GM18870 (cell line): Measurements from ENCODE around the gene HEXIM1.

ENCODE experiments used
- ATAC-seq: cut with Tn5 transposase; IDR thresholded peaks from one replicate; pipeline ENCODE4 v1.9.1; 2021; ENCODE audit warnings: moderate library complexity; ENCODE audit not compliant: unreplicated experiment

HEXIM1 gene

DNA sequence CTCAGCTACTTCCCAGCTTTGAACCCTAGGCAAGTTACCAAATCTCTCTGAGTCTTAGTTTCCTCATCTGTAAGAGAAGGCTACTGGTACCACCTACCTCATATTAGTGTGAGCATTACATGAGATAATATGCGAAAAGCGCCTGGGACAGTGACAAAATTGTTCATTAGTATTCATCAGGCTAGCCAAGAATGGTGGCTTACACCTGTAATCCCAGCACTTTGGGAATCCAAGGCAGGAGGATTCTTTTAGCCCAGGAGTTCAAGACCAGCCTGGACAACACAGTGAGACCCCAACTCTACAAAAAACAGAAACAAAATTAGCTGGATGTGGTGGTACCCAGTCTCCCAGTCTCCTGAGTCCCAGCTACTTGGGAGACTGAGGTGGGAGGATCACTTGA, 19.3 kb upstream of the HEXIM1 start:
- ATAC-seq = no peak

DNA sequence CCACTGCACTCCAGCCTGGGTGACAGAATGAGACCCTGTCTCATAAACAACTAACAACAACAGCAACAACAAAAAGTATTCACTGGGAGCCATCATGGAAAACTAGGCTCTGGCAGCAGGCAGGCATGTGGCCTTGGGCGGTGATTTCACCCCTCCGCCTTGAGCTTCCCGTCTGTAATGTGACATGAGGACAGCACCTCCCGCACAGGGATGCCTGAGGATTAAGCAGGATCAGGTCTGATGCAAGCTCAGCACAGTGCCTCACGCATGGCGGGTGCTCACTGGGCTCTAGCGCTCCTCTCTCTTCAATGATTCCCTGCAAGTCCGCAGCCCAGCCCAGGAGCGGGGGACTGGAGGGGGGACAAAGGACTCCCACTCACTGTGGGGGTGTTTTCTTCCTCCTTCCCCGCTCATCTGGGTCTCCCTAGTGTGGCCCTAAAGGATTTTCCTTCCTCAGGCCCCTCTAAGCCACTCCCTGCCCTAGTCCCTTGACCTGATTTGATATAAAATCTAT, 18.8 kb upstream of the HEXIM1 start:
- no peak for ATAC-seq

DNA sequence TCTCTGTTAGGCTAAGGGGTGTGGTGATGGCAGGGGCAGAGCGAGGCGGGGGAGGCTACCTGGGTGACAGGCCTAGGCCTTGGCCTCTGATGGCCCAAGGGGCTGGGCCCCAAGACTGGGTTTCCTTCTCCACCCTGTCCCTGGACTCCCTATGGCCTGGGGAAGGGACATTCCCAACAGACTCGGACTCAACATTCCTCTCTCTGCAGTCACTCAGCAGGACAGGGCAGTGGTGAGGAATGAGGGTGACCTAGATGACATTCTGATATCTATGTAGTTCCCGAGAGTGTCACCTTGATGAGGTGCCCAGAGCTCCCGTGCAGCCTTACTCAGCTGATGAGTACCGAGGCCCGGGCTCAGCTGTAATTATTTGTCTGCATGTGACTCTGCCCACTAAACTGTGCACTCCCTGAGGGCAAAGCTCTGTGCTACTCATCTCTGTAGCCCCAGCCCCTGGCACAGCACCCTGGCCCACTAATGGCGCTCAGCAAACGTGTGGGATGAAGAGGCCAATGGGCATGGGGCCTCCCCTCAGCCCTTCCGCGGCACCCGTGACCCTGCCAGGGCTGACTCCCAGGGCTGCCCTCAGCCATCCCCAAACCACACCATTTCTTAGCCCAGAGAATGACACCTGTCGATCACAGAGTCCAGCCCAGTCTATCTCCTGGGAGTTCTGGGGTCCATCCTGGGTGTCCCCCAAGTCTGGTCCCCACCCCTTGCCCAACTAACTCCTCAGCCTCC, 18.2 kb upstream of the HEXIM1 start:
- ATAC-seq = no peak

DNA sequence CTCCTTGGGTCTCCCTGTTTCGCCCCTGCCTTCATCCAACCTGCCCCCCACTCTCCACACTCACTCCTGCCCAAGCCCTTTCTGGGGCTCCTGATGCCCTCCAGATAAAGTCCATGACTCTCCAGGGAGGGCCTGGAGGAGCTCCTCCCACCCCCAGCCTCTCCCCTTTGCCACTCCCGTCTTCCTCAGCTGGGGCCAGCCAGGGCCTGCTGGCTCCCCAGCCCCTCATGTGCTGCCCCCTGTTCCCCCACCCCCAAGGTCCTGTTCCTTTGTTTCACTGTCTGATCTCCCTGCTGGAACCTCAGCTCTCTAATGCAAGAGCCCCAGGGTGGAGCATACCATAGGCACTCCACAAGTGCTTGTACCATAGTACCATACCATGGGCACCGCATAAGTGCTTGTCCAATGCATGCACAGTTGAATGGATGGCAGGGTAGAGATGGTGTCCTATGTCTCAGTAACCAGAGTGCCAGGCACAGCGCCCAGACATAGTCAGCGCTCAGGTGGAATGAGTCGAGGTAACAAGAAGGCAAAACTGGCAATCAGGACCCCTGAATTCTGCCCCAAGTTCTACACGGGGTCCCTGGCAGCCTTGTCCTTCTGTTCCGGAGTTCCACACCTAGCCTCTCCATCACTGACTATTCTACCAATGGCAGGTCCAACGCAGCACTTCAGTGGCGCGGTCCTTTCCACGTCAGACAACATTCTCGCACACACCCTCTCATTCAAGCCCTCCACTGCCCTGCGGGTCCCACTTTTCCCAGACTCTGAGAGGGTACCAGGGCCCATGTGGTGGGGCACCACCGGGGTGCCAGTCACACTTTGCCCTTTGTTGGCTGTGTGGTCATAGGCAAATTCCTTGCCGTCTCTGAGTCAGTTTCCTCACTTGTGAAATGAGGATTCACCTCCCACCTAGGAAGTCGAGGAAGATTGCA, 17.3 kb upstream of the HEXIM1 start:
- no peak for ATAC-seq

DNA sequence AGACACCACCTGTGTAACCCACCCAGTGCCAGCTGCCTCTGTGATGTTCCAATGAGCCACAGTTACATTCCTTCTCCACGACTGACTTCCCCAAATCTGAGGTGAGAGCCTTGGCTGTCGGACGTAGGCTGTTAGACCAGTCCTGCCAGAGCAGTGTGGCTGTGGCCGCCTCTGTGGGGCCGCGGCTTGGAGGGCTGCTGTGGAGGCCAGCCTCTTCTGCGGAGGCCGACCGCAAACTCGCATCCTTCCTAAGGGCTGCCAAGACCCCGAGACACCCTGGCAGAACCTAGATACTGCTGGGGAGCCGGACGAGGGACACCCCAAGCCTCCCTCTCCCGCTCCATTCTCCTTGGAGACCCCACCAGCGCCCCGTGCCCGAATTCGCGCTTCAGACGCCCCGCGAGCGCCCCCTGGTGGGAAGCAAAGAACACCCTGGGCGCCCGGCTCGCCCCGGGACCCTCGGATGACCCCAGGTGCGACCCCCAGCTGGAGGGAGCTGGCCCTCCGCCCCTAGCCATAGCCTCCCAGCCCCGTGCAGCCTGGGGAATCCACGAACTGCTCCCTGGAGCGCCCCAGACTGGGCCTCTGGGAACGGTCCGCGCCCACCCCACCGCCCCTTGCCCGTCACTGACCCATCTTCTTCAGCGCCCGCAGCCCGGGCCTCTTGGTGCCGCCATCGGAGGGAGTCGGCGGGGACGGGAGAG, 16.5 kb upstream of the HEXIM1 start:
- ATAC-seq = no peak

DNA sequence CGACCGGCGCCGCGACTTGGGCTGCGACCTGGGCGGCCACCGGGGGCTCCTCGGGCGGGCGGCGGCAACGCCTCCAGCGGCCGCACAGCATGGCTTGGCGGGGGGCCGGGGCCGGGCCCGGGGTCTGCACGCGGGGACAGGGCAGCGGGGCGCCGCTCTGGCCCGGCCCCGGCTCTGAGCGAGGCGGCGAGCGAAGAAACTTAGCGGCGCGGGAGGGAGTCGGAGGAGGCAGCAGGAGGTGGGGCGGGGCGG, 16.0 kb upstream of the HEXIM1 start, which contains the start of gene PLCD3:
Gene PLCD3, minus strand, starts transcription at position 196 of the 252 bp plus-strand sequence. Its CDS starts 105 bp downstream, at position 91.
- no peak for ATAC-seq

DNA sequence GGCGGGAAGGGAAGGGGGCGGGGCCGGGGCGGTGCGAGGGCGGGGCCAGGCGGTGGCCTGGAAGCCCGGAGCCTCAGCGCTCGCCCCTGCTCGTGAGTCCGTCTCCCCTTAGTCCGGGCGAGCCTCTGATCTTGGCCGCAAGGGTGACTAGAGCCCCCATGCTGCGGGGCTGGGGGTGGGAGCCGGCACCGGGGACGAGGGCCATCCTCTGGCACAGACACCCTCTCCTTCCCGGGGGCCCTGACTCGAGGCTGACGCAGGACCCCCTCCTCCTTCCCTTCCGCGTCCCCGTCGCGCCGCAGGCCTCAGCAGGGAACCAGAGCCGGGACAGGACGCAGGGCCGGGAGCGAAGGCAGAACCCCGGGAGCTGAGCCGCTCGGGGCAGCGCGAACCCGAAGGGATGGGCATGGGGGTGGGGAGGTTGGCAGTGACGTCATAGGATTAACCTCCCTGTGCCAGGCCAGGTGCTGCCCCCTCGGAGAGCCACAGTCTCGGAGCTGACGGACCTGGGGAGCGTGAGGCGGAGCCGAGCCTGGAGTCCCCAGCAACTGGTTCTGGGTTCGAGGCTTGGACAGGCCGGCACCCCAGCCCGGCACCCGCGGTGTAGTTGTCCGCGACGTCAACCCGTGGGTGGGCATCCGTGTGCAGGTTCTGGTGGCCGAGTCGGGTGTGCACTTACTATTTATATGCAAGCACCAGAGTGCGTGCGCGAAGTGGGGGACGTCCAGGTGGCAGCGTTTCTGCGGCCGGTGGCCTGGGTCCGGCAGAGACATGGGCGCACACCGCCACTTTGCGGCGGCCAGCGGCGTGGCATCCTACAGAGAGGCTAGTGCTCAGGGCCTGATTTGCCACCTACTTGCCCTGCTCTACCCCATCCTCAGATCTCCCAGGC, 15.5 kb upstream of the HEXIM1 start:
- no peak for ATAC-seq

DNA sequence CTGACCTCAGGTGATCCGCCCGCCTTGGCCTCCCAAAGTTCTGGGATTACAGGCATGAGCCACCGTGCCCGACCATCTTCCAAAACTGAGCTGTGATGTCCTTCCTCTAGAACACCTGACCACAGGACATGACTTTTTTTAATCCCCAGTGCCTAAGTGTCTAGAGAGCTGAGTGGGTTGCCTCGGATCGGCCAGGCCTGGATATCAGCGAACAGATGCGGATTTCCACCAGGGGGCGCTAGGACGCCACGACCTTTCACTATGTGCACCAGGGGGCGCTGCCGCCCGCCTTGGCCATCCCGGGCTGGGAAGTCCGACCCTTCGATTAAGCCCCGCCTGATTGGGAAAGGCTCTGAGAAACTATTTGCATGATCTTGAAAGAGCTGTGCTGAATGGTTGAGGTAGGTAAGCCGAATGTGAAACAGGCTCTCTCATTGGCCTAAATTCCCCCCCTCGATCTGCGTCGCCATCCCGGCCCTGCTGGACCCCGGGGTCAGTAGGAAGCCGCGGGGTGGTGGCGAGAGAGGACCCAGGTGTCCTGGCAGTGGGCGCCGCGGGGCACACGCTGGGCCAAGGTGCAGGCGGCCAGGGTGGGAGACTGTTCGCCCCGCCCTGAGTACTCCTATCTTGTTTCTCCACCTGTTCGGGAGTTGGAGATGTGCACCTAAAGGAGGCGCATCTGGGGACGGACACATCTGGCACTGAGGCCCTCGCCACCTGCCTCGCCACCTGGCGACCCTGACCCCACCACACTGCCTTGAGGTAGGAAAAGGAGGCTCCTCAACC, 12.9 kb upstream of the HEXIM1 start, which contains the start of gene ACBD4:
Gene ACBD4, plus strand, starts transcription at position 496 of the 786 bp plus-strand sequence. CDS start 458 bp downstream, outside the sequence.
- ATAC-seq = peak; percentile 88

DNA sequence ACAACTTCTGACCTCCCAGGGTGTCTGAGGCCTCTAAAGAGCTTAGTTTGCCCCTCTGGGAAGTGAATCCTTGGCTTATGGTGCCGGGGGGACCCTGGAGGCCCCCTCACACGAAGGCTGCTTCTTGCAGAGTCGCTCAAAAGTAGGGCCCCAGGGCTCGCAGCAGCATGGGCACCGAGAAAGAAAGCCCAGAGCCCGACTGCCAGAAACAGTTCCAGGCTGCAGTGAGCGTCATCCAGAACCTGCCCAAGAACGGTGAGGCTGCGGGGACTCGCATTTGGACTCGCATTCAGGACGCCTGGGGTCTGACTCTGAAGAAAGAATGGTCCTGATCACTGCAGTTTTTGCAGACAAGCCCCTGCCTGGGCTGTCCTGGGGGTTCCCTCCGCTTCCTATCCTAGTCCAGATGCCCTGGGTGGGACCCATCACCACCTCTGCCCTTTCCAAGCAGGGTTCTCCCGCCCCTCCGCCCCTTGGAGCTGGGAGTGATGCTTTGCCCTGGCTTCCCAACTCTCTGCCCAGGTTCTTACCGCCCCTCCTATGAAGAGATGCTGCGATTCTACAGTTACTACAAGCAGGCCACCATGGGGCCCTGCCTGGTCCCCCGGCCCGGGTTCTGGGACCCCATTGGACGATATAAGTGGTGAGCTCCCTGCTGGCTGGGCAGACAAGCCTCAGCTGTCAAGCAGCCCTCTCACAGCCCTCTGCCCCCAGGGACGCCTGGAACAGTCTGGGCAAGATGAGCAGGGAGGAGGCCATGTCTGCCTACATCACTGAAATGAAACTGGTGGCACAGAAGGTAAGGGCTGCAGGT, 12.1 kb upstream of the HEXIM1 start:
- ATAC-seq = no peak

DNA sequence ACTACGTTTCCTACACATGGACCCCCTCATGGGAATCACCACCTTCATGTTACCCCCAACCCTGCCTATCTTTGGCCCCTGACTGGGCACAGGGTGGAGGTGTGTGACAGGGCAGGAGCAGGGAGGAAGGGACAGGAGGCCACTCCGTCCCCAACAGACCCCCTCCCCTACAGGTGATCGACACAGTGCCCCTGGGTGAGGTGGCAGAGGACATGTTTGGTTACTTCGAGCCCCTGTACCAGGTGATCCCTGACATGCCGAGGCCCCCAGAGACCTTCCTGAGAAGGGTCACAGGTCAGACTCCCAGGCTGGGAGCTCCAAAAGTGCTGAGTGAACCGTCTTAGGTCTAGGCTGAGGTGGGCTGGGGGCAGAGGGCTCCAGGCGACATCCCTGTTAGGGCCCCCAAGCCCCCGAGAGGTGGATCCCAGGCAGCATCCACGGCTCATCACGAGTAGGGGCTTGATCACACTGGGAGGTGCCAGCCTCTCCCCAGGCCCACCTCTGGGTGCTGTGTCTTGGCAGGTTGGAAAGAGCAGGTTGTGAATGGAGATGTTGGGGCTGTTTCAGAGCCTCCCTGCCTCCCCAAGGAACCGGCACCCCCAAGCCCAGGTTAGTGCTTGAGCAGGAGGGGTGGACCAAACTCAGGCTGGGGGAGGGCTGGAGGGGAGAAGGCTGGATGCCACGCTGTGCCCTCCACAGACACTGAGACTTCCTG, 11.3 kb upstream of the HEXIM1 start:
- ATAC-seq = no peak

DNA sequence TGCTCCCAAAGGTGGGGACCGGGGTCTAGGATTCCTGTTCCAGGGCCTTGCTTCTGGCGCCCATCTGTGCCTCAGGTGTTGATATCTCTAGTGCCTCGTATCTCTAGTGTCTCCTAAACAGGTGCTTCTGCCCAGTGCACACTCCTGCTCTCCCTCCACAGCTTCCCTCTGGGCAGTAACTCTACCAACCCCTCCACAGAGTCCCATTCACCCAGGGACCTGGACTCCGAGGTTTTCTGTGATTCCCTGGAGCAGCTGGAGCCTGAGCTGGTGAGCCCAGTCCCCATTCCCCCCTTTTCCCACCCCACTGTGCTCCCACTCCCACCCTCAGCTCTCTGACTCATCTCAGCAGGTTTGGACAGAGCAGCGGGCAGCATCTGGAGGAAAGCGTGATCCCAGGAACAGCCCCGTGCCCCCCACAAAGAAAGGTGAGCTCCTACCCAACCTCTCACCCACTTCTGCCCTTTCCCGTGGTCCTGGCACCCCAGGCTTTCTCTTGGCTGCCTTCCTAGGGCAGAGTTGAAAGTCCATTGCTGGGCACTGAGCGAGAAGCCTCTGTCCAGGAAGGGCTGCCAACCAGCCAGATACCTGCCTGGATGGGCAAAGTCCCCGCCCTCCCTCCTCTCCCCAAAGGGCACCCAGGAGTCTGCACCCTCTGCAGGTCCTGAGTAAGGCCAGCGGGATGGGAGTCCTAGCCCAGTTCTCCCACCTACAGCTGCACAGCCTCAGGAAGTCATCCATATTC, 10.5 kb upstream of the HEXIM1 start:
- ATAC-seq = no peak

DNA sequence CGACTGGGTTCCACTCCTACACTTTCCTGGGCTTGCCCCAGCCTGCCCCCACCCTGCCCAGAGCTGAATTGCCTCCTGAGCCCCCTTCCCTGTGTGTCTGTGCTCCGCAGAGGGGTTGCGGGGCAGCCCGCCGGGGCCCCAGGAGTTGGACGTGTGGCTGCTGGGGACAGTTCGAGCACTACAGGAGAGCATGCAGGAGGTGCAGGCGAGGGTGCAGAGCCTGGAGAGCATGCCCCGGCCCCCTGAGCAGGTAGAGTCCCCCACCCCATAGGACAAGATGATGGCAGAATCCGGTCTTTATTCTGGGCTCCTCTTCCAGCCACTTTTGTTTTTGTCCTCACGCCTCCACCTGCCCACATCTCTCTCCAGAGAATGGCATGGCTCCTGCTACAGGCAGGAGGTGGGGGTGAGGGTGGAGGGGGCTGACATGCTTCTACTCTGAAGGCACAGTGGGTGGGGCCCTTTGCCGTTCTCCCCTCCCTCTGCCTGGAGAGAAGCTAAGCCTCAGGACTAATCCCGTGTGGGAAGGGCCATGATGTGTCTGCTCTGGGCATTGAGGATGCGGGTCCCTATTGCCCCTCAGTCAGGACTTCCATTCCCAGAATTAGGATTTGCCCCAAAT, 9.3 kb upstream of the HEXIM1 start:
- ATAC-seq = no peak

DNA sequence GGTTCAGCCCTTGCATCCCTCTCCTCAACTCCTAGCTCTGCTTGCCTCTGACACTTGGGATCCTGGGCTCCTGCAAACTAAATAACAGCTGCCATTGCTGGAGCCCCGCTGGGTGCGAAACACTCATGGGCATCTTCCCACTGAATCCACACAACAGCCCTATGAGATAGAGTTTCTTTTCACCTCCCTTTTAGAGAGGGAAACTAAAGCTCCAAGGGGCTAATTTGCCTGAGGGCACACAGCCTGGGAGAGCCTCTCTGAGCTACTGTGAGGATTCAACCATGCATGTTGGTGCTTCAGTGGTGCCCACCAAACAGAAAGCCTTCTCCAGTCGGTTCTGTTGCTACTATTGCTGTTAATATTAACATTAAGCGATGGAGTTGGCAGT, 8.7 kb upstream of the HEXIM1 start:
- no peak for ATAC-seq

DNA sequence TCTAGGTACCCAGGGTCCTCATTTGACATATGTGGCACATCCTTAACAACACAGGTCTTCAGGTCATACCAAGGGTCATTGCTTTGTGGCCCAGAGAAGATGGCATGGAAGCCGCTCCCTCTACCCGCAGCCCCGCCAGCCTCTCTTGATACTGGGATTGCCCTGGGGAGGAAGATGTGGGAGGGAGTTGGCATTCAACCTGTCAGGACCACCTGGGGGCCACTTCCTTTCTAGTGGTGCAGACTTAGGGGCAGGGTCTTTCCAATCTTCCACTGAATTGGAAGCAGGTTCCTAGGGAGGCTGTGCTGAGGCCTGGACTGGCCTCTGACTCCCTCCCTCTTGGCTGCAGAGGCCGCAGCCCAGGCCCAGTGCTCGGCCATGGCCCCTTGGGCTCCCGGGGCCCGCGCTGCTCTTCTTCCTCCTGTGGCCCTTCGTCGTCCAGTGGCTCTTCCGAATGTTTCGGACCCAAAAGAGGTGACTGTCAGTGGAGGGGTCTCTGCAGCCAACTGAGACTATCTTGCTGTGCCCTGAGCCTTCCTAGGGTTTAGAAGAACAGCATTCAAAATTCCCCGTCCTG, 5.1 kb upstream of the HEXIM1 start:
- ATAC-seq = no peak

DNA sequence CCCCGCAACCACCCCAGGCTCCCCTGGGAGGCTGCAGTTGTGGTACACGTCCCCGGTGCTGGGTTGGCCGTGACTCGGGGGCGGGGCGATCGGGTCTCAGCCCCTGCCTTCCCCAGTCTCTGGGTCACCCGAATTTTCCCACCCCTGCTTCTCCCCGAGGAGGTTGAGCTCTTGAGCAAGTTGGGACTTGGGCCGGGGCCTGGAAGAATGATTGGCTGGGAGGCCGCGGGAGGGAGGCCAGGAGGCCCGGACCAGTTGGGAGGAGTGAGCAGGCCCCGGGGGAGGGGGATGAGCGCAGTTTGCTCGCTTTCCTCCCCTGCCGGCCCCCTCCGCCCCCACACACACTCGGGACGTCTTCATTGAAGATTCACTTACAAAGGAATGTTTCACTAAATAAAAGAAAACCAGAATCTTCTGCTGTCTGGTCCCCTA, 4.5 kb upstream of the HEXIM1 start:
- no peak for ATAC-seq

DNA sequence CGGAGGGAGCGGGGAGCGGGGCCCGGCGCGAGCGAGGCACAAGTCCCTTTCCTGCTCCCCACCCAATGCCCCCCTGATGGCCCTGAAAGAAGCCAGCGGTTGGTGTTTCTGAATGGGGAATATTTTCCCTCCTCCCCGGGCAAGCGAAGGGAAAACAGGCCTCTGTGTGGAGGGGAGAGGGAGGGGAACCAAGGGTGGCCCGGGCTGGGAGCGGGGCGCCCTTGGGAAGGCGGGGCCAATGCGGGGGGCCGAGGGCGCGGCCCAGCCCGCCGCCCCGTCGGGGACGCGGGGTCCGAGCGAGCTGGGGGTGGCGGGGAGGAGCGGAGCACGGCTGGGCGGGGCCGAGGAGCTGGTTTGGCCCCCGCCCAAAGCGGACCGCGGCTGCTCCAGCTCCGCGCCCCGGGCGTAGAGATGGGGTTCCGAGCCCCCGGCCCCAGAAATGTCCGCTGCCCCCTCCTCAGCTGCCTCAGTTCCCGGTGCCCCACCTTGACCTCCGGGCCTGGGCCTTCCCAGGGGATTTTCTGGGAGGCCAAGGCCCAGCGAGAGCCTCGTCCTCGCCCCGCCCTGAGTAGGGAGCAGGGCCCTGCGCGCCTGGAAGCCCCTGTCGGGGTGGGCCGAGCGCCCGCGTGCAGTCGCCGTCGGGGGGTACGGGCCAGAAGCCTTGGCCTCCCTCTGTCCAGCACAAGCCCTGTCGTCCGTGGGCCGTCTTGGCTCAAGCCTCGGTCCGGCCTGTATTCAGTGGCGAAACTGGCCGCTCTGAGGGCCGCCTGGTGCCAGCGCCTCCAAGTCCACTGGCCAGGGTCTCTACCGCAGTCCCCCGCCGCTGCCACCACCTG, 3.9 kb upstream of the HEXIM1 start:
- ATAC-seq = no peak
